NCI-H446 (cell line): Measurements from ENCODE around the gene STMND1.
A peak's percentile ranks its signal among the peaks of the same experiment; 100 is the strongest.

Experiments used
- DNase-seq, 2 experiments: peaks; one replicate each; lab custom pipeline; 2025; lab: John Stamatoyannopoulos, UW

Gene STMND1

GRCh38 chr6:17098538-17098937 is 3.3 kb upstream of the STMND1 start:
- DNase-seq, result peak in 1 of 2 experiments; percentile 36

- no peak for DNase-seq
Measured at GRCh38 chr6:17099401-17100059, 2.3 kb upstream of the STMND1 start.

- DNase-seq, result no peak
Measured at GRCh38 chr6:17100806-17101205, 1.0 kb upstream of the STMND1 start.

GRCh38 chr6:17102258-17102870 is 514 bp downstream of the STMND1 start:
- DNase-seq, result no peak

- no peak for DNase-seq
Measured at GRCh38 chr6:17103715-17104114, 1.9 kb downstream of the STMND1 start.

- no peak for DNase-seq
Measured at GRCh38 chr6:17107863-17108262, 6.0 kb downstream of the STMND1 start.

GRCh38 chr6:17115251-17116116 is 13.6 kb downstream of the STMND1 start:
- no peak for DNase-seq

GRCh38 chr6:17116117-17116440 is 14.2 kb downstream of the STMND1 start:
- DNase-seq, result no peak

GRCh38 chr6:17120019-17120418 is 18.2 kb downstream of the STMND1 start:
- DNase-seq, result no peak

- no peak for DNase-seq
Measured at GRCh38 chr6:17125407-17125806, 23.6 kb downstream of the STMND1 start.

GRCh38 chr6:17130786-17131185 is 28.9 kb downstream of the STMND1 start:
- DNase-seq, result no peak

- no peak for DNase-seq
Measured at GRCh38 chr6:17132967-17133366, 31.1 kb downstream of the STMND1 start.

GRCh38 chr6:17138033-17138432 is 36.2 kb downstream of the STMND1 start:
- DNase-seq, result no peak

- no peak for DNase-seq
Measured at GRCh38 chr6:17144016-17144415, 42.2 kb downstream of the STMND1 start.

- DNase-seq, result no peak
Measured at GRCh38 chr6:17149571-17149970, 47.7 kb downstream of the STMND1 start.

GRCh38 chr6:17150096-17150495 is 48.2 kb downstream of the STMND1 start:
- no peak for DNase-seq

GRCh38 chr6:17151888-17152287 is 50.0 kb downstream of the STMND1 start:
- no peak for DNase-seq

GRCh38 chr6:17152703-17153102 is 50.9 kb downstream of the STMND1 start:
- no peak for DNase-seq

- DNase-seq, result peak; percentile 91
Measured at GRCh38 chr6:17156112-17156921, 54.5 kb downstream of the STMND1 start.

- DNase-seq, result no peak
Measured at GRCh38 chr6:17156966-17157365, 55.1 kb downstream of the STMND1 start.

- DNase-seq, result no peak
Measured at GRCh38 chr6:17157617-17158016, 55.8 kb downstream of the STMND1 start.

GRCh38 chr6:17159240-17159639 is 57.4 kb downstream of the STMND1 start:
- DNase-seq, result no peak
